Thymus (tissue), 14 donors: Measurements from ENCODE around the gene SPACA7. TPM values are rescaled to one million over a fixed set of nuclear protein-coding genes. Genes with fewer than 3 reads are reported as not detected.

Source experiments
- DNase-seq, 9 donors: peaks; one replicate each; pipeline ENCODE4 v3.0.0-alpha.2; 2013; ENCODE audit warnings: low spot score in 9 of 9, low read depth in 6 of 9, missing footprints in 1 of 9
- H3K27ac ChIP-seq, 2 donors: one replicate each; pipeline ENCODE4 v1.5.1; 2013; ENCODE audit warnings: control low read depth in 1 of 2, low read depth in 1 of 2, low read length in 1 of 2, mild to moderate bottlenecking in 1 of 2, moderate library complexity in 1 of 2
- H3K27me3 ChIP-seq, 2 donors: one replicate each; pipeline ENCODE4 v1.5.1; 2013; ENCODE audit warnings: low read length in 1 of 2; ENCODE audit not compliant: control insufficient read depth in 2 of 2, insufficient read depth in 1 of 2
- H3K36me3 ChIP-seq, 2 donors: one replicate each; pipeline ENCODE4 v1.5.1; 2013; ENCODE audit warnings: low read length in 1 of 2, mild to moderate bottlenecking in 1 of 2, moderate library complexity in 1 of 2; ENCODE audit not compliant: control insufficient read depth in 2 of 2, insufficient read depth in 2 of 2
- H3K4me1 ChIP-seq, 2 donors: one replicate each; pipeline ENCODE4 v1.5.1; 2013; ENCODE audit warnings: low read length in 2 of 2; ENCODE audit not compliant: control insufficient read depth in 2 of 2, insufficient read depth in 2 of 2
- H3K4me3 ChIP-seq, 2 donors: one replicate each; pipeline ENCODE4 v1.5.1; 2013; ENCODE audit warnings: low read length in 2 of 2, control low read depth in 1 of 2, mild to moderate bottlenecking in 1 of 2
- H3K9me3 ChIP-seq, 2 donors: one replicate each; pipeline ENCODE4 v1.5.1; 2013; ENCODE audit warnings: low read length in 1 of 2, mild to moderate bottlenecking in 1 of 2; ENCODE audit not compliant: control insufficient read depth in 2 of 2, insufficient read depth in 1 of 2
- WGBS: extraction: QIAGEN DNeasy Blood & Tissue Kit; methylation state at CpG from one replicate; pipeline ENCODE4 v1.1.7; 2013; 5-methylcytosine and 5-hydroxymethylcytosine counted together
- long read RNA-seq, 10 donors: transcript quantifications; one replicate each; lab custom pipeline, GENCODE V29; 2026
- polyA plus RNA-seq: library from polyadenylated mRNA; stranded (reverse); fragments of 200-250 nt; gene quantifications from one replicate; pipeline ENCODE4 v1.2.3, GENCODE V29; 2013
- total RNA-seq: library from RNA; stranded (reverse); fragments of 120-200 nt; gene quantifications from one replicate; pipeline ENCODE4 v1.2.4, GENCODE V29; 2013
- donor health status: healthy.

Gene SPACA7
- total RNA-seq (not detected), polyA plus RNA-seq (not detected)
- long read RNA-seq, donor 1, result 0 reads
- long read RNA-seq, donor 2, result 0 reads
- long read RNA-seq, donor 3, result 0 reads
- long read RNA-seq, donor 4, result 0 reads
- long read RNA-seq, donor 5, result 0 reads
- long read RNA-seq, donor 6, result 0 reads
- long read RNA-seq, donor 7, result 0 reads
- long read RNA-seq, donor 8, result 0 reads
- long read RNA-seq, donor 9, result 0 reads
- long read RNA-seq, donor 10, result 0 reads

- Histone ChIP-seq H3K27ac (no peak within 1 kb of the TSS), H3K9me3 (no peaks in the 10 kb centered on the region), H3K4me1 (no peaks in the 10 kb centered on the region), H3K27me3 (no peaks in the 10 kb centered on the region), H3K4me3 (no peak within 1 kb of the TSS), H3K36me3 (no peaks in the 10 kb centered on the region)
- no peak for DNase-seq
- 86% methylated on average over 8 of the region's 8 CpGs for WGBS
These were observed at the start of gene SPACA7 for GRCh38 chr13:112376050-112376681. TSS of gene SPACA7 (plus strand) at chr13:112376355. CDS start at chr13:112376386, 31 bp downstream.

- WGBS, result 87% methylated on average over 17 of the region's 17 CpGs
- H3K27ac ChIP-seq, result no peak overlapping the region
- H3K9me3 ChIP-seq, result no peaks in the 10 kb centered on the region
- no peaks in the 10 kb centered on the region for H3K36me3 ChIP-seq
- peaks cover 17 to 45% of the 10 kb centered on the region in 2 donors for H3K27me3 ChIP-seq
- no peak overlapping the region for H3K4me3 ChIP-seq
- H3K4me1 ChIP-seq, result no peaks in the 10 kb centered on the region
- DNase-seq, result no peak
These were observed 49.3 kb upstream of the SPACA7 start for GRCh38 chr13:112326821-112327370.

- 85% methylated on average over 7 of the region's 7 CpGs for WGBS
- Histone ChIP-seq H3K27me3 (peaks cover 25 to 59% of the 10 kb centered on the region in 2 donors), H3K4me3 (no peak overlapping the region), H3K27ac (no peak overlapping the region), H3K9me3 (no peaks in the 10 kb centered on the region), H3K4me1 (no peaks in the 10 kb centered on the region), H3K36me3 (no peaks in the 10 kb centered on the region)
- no peak for DNase-seq
These were observed 47.2 kb upstream of the SPACA7 start for GRCh38 chr13:112328936-112329335.

GRCh38 chr13:112329376-112329775 lies 46.8 kb upstream of the SPACA7 start:
- WGBS, result 79% methylated on average over 6 of the region's 6 CpGs
- H3K36me3 ChIP-seq, result no peaks in the 10 kb centered on the region

GRCh38 chr13:112330066-112330465 lies 46.1 kb upstream of the SPACA7 start:
- no peak for DNase-seq

More at GRCh38 chr13:112329376-112329775, 46.8 kb upstream of the SPACA7 start:
- DNase-seq, result no peak
- Histone ChIP-seq H3K4me3 (no peak overlapping the region), H3K27me3 (peaks cover 25 to 57% of the 10 kb centered on the region in 2 donors), H3K9me3 (no peaks in the 10 kb centered on the region), H3K27ac (no peak overlapping the region), H3K4me1 (no peaks in the 10 kb centered on the region)

GRCh38 chr13:112330479-112331381 lies 45.4 kb upstream of the SPACA7 start:
- Histone ChIP-seq H3K27ac (no peak overlapping the region), H3K27me3 (peaks cover 25 to 52% of the 10 kb centered on the region in 2 donors), H3K9me3 (no peaks in the 10 kb centered on the region), H3K4me3 (no peak overlapping the region), H3K36me3 (no peaks in the 10 kb centered on the region), H3K4me1 (no peaks in the 10 kb centered on the region)
- DNase-seq, result no peak
- WGBS, result 29% methylated on average over 78 of the region's 78 CpGs

More at GRCh38 chr13:112330066-112330465, 46.1 kb upstream of the SPACA7 start:
- no peaks in the 10 kb centered on the region for H3K4me1 ChIP-seq
- no peaks in the 10 kb centered on the region for H3K9me3 ChIP-seq
- peaks cover 25 to 57% of the 10 kb centered on the region in 2 donors for H3K27me3 ChIP-seq
- H3K36me3 ChIP-seq, result no peaks in the 10 kb centered on the region
- H3K4me3 ChIP-seq, result no peak overlapping the region
- H3K27ac ChIP-seq, result no peak overlapping the region
- WGBS, result 73% methylated on average over 19 of the region's 19 CpGs

- H3K4me3 ChIP-seq, result no peak overlapping the region
- H3K36me3 ChIP-seq, result no peaks in the 10 kb centered on the region
- H3K9me3 ChIP-seq, result no peaks in the 10 kb centered on the region
- no peaks in the 10 kb centered on the region for H3K4me1 ChIP-seq
- no peak for DNase-seq
- H3K27me3 ChIP-seq, result peaks cover 25 to 48% of the 10 kb centered on the region in 2 donors
- no peak overlapping the region for H3K27ac ChIP-seq
- 26% methylated on average over 20 of the region's 20 CpGs for WGBS
These were observed 44.5 kb upstream of the SPACA7 start for GRCh38 chr13:112331675-112332074.

- Histone ChIP-seq H3K27ac (no peak overlapping the region), H3K4me3 (no peak overlapping the region), H3K9me3 (no peaks in the 10 kb centered on the region), H3K27me3 (peaks cover 25 to 46% of the 10 kb centered on the region in 2 donors), H3K36me3 (no peaks in the 10 kb centered on the region), H3K4me1 (no peaks in the 10 kb centered on the region)
- 79% methylated on average over 10 of the region's 10 CpGs for WGBS
- DNase-seq, result no peak
These were observed 43.4 kb upstream of the SPACA7 start for GRCh38 chr13:112332727-112333126.
